ENCODE data around the gene TDP1. TPM values are rescaled to one million over a fixed set of nuclear protein-coding genes. Genes with fewer than 3 reads are reported as not detected.

The TDP1 gene
- total RNA-seq, 2 experiments from 2014 or later, result 51.9 to 59.8 TPM

GRCh38 chr14:89911010-89911919, 44.5 kb upstream of the TDP1 start:
- H3K4me3 Mint-ChIP-seq, result no peak overlapping the region
- H3K4me3 ChIP-seq (ENCODE audit: low read length), result no peak overlapping the region
- H3K27ac Mint-ChIP-seq, result no peak overlapping the region
- H3K27ac ChIP-seq (ENCODE audit: low read depth in 1 of 2, low read length in 2 of 2), result no peak overlapping the region
- no peaks in the 10 kb centered on the region for H3K27me3 ChIP-seq (ENCODE audit: control insufficient read depth in 1 of 2, insufficient read depth in 2 of 2, low read length in 2 of 2)
- H3K9me3 Mint-ChIP-seq, result no peaks in the 10 kb centered on the region
- peaks cover 13% of the 10 kb centered on the region for H3K27me3 Mint-ChIP-seq
- intact Hi-C loops (cut with DNase I, micrococcal nuclease), result loop anchor here (5.0 to 10.0 kb wide), 2 partner anchors 146 to 1419 kb away; no protein-coding TSS in a partner anchor
- DNase-seq, result peak in 2 of 14 experiments; percentile 8 to 27
- no peaks in the 10 kb centered on the region for H3K4me1 ChIP-seq (ENCODE audit: insufficient read depth, low read length)
- ChIA-PET POLR2A (interaction anchor here (0.6 kb wide), 1 partner anchor 42 kb away, joined by 4 read pairs; no protein-coding TSS in a partner anchor), CTCF (interaction anchor here (1.0 kb wide), 1 partner anchor 12 kb away, joined by 3 read pairs; no protein-coding TSS in a partner anchor)
- no peaks in the 10 kb centered on the region for H3K36me3 Mint-ChIP-seq (ENCODE audit: low read depth)
- no peaks in the 10 kb centered on the region for H3K36me3 ChIP-seq (ENCODE audit: insufficient read depth, low read length)
- peaks cover 4% of the 10 kb centered on the region for H3K4me1 Mint-ChIP-seq (ENCODE audit: low read depth)
- ATAC-seq (ENCODE audit: poor library complexity), result no peak
- TF ChIP-seq CTCF (IDR thresholded peaks at IDR 0.05), result no peak
- H3K9me3 ChIP-seq (ENCODE audit: control insufficient read depth in 1 of 2, insufficient read depth in 1 of 2, low read length in 2 of 2), result no peaks in the 10 kb centered on the region

GRCh38 chr14:89912221-89912620, 43.5 kb upstream of the TDP1 start:
- ATAC-seq (ENCODE audit: poor library complexity), result no peak
- no peaks in the 10 kb centered on the region for H3K36me3 ChIP-seq (ENCODE audit: insufficient read depth, low read length)
- H3K9me3 ChIP-seq (ENCODE audit: control insufficient read depth in 1 of 2, insufficient read depth in 1 of 2, low read length in 2 of 2), result no peaks in the 10 kb centered on the region
- no peak overlapping the region for H3K27ac Mint-ChIP-seq
- no peak overlapping the region for H3K4me3 Mint-ChIP-seq
- POLR2A ChIA-PET, result no interaction called here
- H3K4me1 ChIP-seq (ENCODE audit: insufficient read depth, low read length), result no peaks in the 10 kb centered on the region
- no peaks in the 10 kb centered on the region for H3K9me3 Mint-ChIP-seq
- no peak for TF ChIP-seq CTCF (IDR thresholded peaks at IDR 0.05)
- no peaks in the 10 kb centered on the region for H3K36me3 Mint-ChIP-seq (ENCODE audit: low read depth)
- DNase-seq, result no peak
- H3K4me3 ChIP-seq (ENCODE audit: low read length), result no peak overlapping the region
- CTCF ChIA-PET, result interaction anchor here (1.1 kb wide), 1 partner anchor 9 kb away, joined by 3 read pairs; no protein-coding TSS in a partner anchor
- no peaks in the 10 kb centered on the region for H3K27me3 ChIP-seq (ENCODE audit: control insufficient read depth in 1 of 2, insufficient read depth in 2 of 2, low read length in 2 of 2)
- intact Hi-C loops (cut with DNase I, micrococcal nuclease), result loop anchor here (5.0 to 10.0 kb wide), 2 partner anchors 147 to 1420 kb away; no protein-coding TSS in a partner anchor
- peaks cover 4% of the 10 kb centered on the region for H3K4me1 Mint-ChIP-seq (ENCODE audit: low read depth)
- no peak overlapping the region for H3K27ac ChIP-seq (ENCODE audit: low read depth in 1 of 2, low read length in 2 of 2)
- peaks cover 13% of the 10 kb centered on the region for H3K27me3 Mint-ChIP-seq

- DNase-seq, result peak in 3 of 14 experiments; percentile 13 to 61 (median 45)
- no peak overlapping the region for H3K4me3 ChIP-seq (ENCODE audit: low read length)
- H3K4me1 Mint-ChIP-seq (ENCODE audit: low read depth), result peaks cover 4% of the 10 kb centered on the region
- H3K36me3 Mint-ChIP-seq (ENCODE audit: low read depth), result no peaks in the 10 kb centered on the region
- H3K9me3 Mint-ChIP-seq, result no peaks in the 10 kb centered on the region
- no peak for ATAC-seq (ENCODE audit: poor library complexity)
- H3K4me1 ChIP-seq (ENCODE audit: insufficient read depth, low read length), result no peaks in the 10 kb centered on the region
- H3K27me3 ChIP-seq (ENCODE audit: control insufficient read depth in 1 of 2, insufficient read depth in 2 of 2, low read length in 2 of 2), result no peaks in the 10 kb centered on the region
- H3K4me3 Mint-ChIP-seq, result no peak overlapping the region
- H3K27me3 Mint-ChIP-seq, result peaks cover 13% of the 10 kb centered on the region
- no peaks in the 10 kb centered on the region for H3K9me3 ChIP-seq (ENCODE audit: control insufficient read depth in 1 of 2, insufficient read depth in 1 of 2, low read length in 2 of 2)
- no peak overlapping the region for H3K27ac ChIP-seq (ENCODE audit: low read depth in 1 of 2, low read length in 2 of 2)
- CTCF ChIA-PET, result interaction anchor here (1.1 to 1.7 kb wide), 2 partner anchors 10 to 11 kb away, joined by 3 to 5 read pairs; no protein-coding TSS in a partner anchor
- H3K27ac Mint-ChIP-seq, result no peak overlapping the region
- intact Hi-C loops (cut with DNase I, micrococcal nuclease), result loop anchor here (5.0 to 10.0 kb wide), 2 partner anchors 148 to 1420 kb away; no protein-coding TSS in a partner anchor
- TF ChIP-seq CTCF (IDR thresholded peaks at IDR 0.05), result no peak
- POLR2A ChIA-PET, result no interaction called here
- no peaks in the 10 kb centered on the region for H3K36me3 ChIP-seq (ENCODE audit: insufficient read depth, low read length)
These were observed 43.0 kb upstream of the TDP1 start for GRCh38 chr14:89912667-89913211.

All from CD4-positive, alpha-beta T cell (primary cell).